GM21447 (cell line): ENCODE measurements around the gene TULP1.

ENCODE experiments used
- ATAC-seq: cut with Tn5 transposase; IDR thresholded peaks from one replicate; pipeline ENCODE4 v1.9.1; 2021; ENCODE audit not compliant: unreplicated experiment

The TULP1 gene

GRCh38 chr6:35468980-35469750 is 43.5 kb downstream of the TULP1 start:
- ATAC-seq = no peak

GRCh38 chr6:35468181-35468979 is 44.3 kb downstream of the TULP1 start, which contains the start of gene RPL10A:
Gene RPL10A, plus strand, starts transcription at chr6:35468401. Its CDS starts 34 bp downstream, at chr6:35468435.
- peak; percentile 59 for ATAC-seq

DNA sequence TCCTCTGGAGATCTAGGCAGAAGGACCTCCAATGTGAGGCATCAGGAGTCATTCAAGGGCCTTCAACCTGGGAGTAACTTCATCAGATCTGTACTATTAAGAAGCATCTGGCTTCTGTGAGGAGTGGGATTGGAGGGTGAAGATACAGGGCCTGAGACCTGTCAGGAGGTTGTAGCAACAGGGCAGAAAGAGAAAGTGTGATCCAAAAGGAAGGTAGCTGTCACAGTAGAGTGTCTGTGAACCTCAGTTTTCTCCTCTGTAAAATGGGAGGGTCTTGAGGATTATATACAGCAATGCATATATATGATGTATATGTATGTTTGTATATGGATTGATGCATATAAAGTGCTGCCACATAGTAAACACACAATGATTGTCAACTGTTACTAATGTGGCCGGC is 47.0 kb downstream of the TULP1 start:
- no peak for ATAC-seq

DNA sequence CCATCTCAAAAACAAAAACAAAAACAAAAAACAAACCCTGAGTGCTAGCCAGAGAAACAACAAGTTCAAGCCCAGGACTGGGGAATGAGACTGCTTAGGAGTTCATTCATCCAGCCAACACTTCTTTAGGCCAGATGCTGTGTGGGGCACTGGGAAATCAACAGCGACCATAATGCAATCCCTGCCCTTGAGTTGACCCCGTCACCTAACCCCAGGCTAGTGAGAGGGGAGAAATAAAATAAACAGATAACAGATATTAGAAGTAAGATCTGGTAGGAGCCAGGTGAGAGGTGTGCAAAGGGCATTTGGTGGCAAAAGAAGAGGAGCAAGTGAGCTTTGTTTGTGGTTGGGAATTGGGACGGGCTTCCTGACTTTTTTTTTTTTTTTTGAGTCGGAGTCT is 49.4 kb downstream of the TULP1 start:
- ATAC-seq = no peak

DNA sequence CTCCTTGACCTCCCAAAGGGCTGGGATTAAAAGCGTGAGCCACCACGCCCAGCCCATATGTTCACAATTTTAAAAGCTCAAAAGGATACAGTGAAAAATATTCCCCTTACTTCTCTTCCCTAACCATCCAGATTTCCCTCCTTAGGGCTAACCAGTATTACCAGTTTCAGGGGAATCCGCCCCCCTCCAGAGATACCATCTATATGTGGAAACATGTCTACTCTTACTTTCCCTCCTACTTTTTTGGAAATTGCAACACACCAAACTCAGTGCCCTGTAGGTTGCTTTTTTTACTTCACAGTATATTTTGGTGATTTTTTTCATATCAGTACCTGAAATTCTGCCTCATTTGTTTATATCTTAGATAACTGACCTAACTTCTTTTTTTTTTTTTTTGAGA is 51.4 kb downstream of the TULP1 start:
- no peak for ATAC-seq

DNA sequence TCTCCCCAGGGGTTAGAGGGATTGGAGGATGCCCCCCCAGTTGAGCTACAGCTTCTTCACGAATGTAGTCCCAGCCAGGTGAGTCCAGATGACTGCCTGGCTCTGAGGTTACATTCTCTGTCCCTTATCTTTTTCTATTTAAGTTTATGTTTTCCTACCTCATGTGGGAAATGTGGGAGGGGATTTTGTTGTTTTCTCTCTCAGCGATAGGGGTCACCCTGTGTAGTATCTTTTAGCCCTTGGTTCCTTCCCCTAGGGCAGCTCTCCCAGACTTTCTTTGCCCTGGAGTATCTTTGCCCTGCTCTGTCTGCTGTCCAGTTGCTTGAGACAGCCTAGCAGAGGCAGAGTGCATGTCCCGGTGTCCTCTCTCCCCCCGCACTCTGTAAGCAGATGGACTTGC is 54.8 kb downstream of the TULP1 start:
- no peak for ATAC-seq

GRCh38 chr6:35454391-35455110 is 58.1 kb downstream of the TULP1 start:
- ATAC-seq = no peak

GRCh38 chr6:35453236-35453635 is 59.5 kb downstream of the TULP1 start:
- no peak for ATAC-seq

- peak; percentile 84 for ATAC-seq
Measured at GRCh38 chr6:35452183-35453090, 60.3 kb downstream of the TULP1 start, which contains the start of gene FANCE. Gene FANCE, plus strand, starts transcription at chr6:35452338. Its CDS starts 208 bp downstream, at chr6:35452546.

GRCh38 chr6:35451354-35452182 is 61.1 kb downstream of the TULP1 start:
- no peak for ATAC-seq

- no peak for ATAC-seq
Measured at GRCh38 chr6:35449287-35449881, 63.3 kb downstream of the TULP1 start.

DNA sequence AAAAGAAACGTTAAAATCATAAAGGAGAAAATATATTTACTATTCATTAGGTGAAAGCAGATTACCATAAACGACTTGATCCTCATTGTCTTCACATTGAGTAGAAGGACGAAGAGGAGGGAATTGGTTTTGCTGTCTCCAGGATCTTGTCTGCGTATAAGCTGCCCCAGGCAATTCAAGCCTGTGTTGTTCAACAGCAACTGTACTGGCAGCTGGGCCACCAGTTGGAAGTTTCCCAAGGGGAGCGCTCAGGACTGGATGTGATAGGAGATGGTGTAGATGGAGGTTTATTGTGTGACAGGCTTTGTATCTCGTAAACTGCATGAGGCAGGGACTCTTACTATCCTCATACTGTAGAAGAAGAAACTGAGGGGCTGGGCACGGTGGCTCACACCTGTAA is 64.5 kb downstream of the TULP1 start:
- no peak for ATAC-seq
